DOHH2 (cell line): ENCODE measurements around the gene IFNA16.
"Not testable (repeated sequence)": the region's sequence is repeated elsewhere in the genome, so short reads cannot be mapped to it uniquely, and the experiment has no call there.

ENCODE experiments used
- H3F3A ChIP-seq: fragments of 200-600 bp; sonication (generic), shearing (Covaris generic); 2 replicates; pipeline ENCODE4 v1.6.0; 2016; ENCODE audit warnings: antibody characterized with exemption, mild to moderate bottlenecking; ENCODE audit not compliant: control insufficient read depth, insufficient read depth
- H3K27ac ChIP-seq: fragments of 200-600 bp; sonication (generic); 2 replicates; pipeline ENCODE4 v1.5.1; 2014; ENCODE audit warnings: low read depth, mild to moderate bottlenecking, low read length, moderate library complexity
- H3K27me3 ChIP-seq: fragments of 200-600 bp; sonication (generic); 2 replicates; pipeline ENCODE4 v1.6.1; 2014; ENCODE audit warnings: mild to moderate bottlenecking, low read length, mixed read lengths; ENCODE audit not compliant: control insufficient read depth
- H3K36me3 ChIP-seq: fragments of 200-600 bp; sonication (generic); 2 replicates; pipeline ENCODE4 v1.6.1; 2014; ENCODE audit warnings: mild to moderate bottlenecking, low read length, moderate library complexity, mixed read lengths; ENCODE audit not compliant: control insufficient read depth
- H3K4me1 ChIP-seq: fragments of 200-600 bp; sonication (generic); 2 replicates; pipeline ENCODE4 v1.6.1; 2014; ENCODE audit warnings: mild to moderate bottlenecking, low read length, mixed read lengths; ENCODE audit not compliant: control insufficient read depth
- H3K4me2 ChIP-seq: fragments of 200-600 bp; sonication (generic); 2 replicates; pipeline ENCODE4 v1.6.0; 2014; ENCODE audit warnings: mild to moderate bottlenecking, low read length, moderate library complexity
- H3K4me3 ChIP-seq: fragments of 200-600 bp; sonication (generic); 2 replicates; pipeline ENCODE4 v1.5.1; 2014; ENCODE audit warnings: mild to moderate bottlenecking, low read length, mixed read lengths
- H3K79me2 ChIP-seq: fragments of 200-600 bp; sonication (generic); 2 replicates; pipeline ENCODE4 v1.6.1; 2014; ENCODE audit warnings: mild to moderate bottlenecking, low read length, mixed read lengths; ENCODE audit not compliant: control insufficient read depth
- H3K9me2 ChIP-seq: fragments of 200-600 bp; sonication (generic); replicated peaks from 2 replicates; pipeline ENCODE4 v1.6.1; 2014; ENCODE audit warnings: mild to moderate bottlenecking, low read length, mixed read lengths; ENCODE audit not compliant: control insufficient read depth
- H3K9me3 ChIP-seq: fragments of 200-600 bp; sonication (generic); 2 replicates; pipeline ENCODE4 v1.6.1; 2014; ENCODE audit warnings: antibody characterized with exemption, low read length, mixed read lengths; ENCODE audit not compliant: control insufficient read depth, insufficient read depth
- H4K20me1 ChIP-seq: fragments of 200-600 bp; sonication (generic); 2 replicates; pipeline ENCODE4 v1.6.0; 2014; ENCODE audit warnings: low read depth, mild to moderate bottlenecking, antibody characterized with exemption, low read length, moderate library complexity; ENCODE audit not compliant: control insufficient read depth, insufficient read depth
- CTCF ChIP-seq: fragments of 200-600 bp; sonication (generic); IDR thresholded peaks from one replicate; pipeline ENCODE4 v1.5.1; 2014; ENCODE audit warnings: antibody characterized with exemption, mild to moderate bottlenecking, low read depth, low read length; ENCODE audit not compliant: poor library complexity, severe bottlenecking
- EZH2phosphoT487 ChIP-seq: fragments of 200-600 bp; sonication (generic); IDR thresholded peaks from 2 replicates; pipeline ENCODE4 v1.6.1; 2017; ENCODE audit warnings: borderline replicate concordance, mild to moderate bottlenecking, antibody characterized with exemption, low read length, moderate library complexity, mixed read lengths

Gene IFNA16

DNA sequence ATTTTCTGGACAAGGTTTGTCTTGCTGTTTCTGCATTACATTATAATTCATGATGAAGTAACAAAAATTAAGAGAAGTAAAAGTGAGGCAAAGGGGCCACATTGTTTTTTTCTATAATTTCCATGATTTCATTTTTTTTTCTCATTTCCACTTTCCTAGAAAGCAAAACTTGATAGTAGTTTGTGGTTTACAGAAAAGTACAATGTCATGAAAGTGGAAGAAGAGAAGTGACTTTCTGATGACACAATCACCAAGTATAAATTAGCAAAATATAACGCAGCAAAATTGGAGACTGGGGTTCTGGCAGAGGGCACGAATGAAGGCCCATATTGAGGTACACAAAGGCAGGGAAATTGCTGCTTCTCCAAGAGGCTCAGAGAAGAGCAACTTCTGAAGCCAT lies 27.7 kb upstream of the IFNA16 start:
- Histone ChIP-seq H3K79me2 (no peaks in the 10 kb centered on the region), H3F3A (no peaks in the 10 kb centered on the region), H3K27me3 (peaks cover 3% of the 10 kb centered on the region; the same call in 1 of the 2 replicates), H4K20me1 (no peaks in the 10 kb centered on the region), H3K9me2 (no peaks in the 10 kb centered on the region), H3K27ac (no peak overlapping the region), H3K4me2 (no peak overlapping the region), H3K36me3 (no peaks in the 10 kb centered on the region), H3K9me3 (no peaks in the 10 kb centered on the region), H3K4me3 (no peak overlapping the region), H3K4me1 (no peaks in the 10 kb centered on the region)
- no peak for TF ChIP-seq EZH2phosphoT487
- no peak for TF ChIP-seq CTCF

DNA sequence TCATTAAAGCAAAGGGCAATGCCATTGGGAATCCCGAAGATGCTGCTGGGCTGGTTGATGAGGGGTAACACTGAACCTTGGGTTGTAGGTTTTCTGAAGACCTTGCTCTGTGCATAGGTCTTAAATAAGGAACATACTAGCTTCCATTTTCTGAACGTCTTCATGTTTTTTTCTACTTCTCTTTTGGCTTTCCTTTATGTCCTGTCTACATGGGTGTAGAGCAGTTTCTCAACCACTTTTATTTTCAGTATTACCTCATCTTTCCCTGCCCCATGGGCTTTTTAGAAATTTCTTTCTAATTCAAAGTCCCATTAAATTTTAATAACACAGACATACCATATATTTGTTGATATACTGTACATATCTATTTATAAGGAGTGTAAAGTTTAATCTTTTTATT lies 22.8 kb upstream of the IFNA16 start, which contains the start of gene IFNA14:
Gene IFNA14, minus strand, starts transcription at position 95 of the 400 bp plus-strand sequence. Its CDS starts 70 bp downstream, at position 25.
- peaks cover 11% of the 10 kb centered on the region for H3K27me3 ChIP-seq
- H3F3A ChIP-seq, result no peaks in the 10 kb centered on the region
- no peaks in the 10 kb centered on the region for H3K79me2 ChIP-seq
- no peak within 1 kb of the TSS for H3K4me3 ChIP-seq
- TF ChIP-seq CTCF (no peak), EZH2phosphoT487 (no peak)
- H3K9me3 ChIP-seq, result no peaks in the 10 kb centered on the region
- no peaks in the 10 kb centered on the region for H3K36me3 ChIP-seq
- H3K9me2 ChIP-seq, result no peaks in the 10 kb centered on the region
- H4K20me1 ChIP-seq, result no peaks in the 10 kb centered on the region
- no peak within 1 kb of the TSS for H3K27ac ChIP-seq
- H3K4me1 ChIP-seq, result 0 out of 2 replicates have a peak, but pooled peaks cover 3% of the 10 kb centered on the region
- H3K4me2 ChIP-seq, result no peak within 1 kb of the TSS

DNA sequence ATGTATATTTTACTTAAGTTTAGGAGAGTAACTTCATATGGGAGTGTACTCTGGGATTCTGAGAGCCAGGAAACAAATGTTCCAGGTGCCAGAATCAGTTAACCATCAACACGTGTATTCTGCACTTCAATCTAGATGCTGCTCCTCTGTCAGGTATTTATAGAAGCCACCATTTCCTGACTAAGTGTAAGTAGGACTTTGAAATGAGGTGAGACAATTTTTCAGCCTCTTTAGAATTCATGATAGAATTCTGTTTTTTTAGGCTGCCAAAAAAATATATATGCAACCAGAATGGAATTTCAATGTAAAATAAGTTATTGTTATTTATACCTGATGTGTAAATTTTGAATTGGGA lies 19.2 kb upstream of the IFNA16 start:
- H3F3A ChIP-seq, H3K36me3 ChIP-seq, H3K9me3 ChIP-seq, H3K4me2 ChIP-seq, H4K20me1 ChIP-seq, H3K79me2 ChIP-seq, H3K4me3 ChIP-seq, H3K27ac ChIP-seq, H3K27me3 ChIP-seq, H3K4me1 ChIP-seq, H3K9me2 ChIP-seq: not testable (repeated sequence)

GRCh38 chr9:21235468-21236359 lies 18.6 kb upstream of the IFNA16 start:
- H3K4me3 ChIP-seq, H3K4me2 ChIP-seq, H4K20me1 ChIP-seq: not testable (repeated sequence)

More at GRCh38 chr9:21235468-21236359, 18.6 kb upstream of the IFNA16 start:
- not testable (repeated sequence) for H3K27me3 ChIP-seq, H3K36me3 ChIP-seq, H3F3A ChIP-seq, H3K27ac ChIP-seq, H3K79me2 ChIP-seq, H3K9me3 ChIP-seq, H3K9me2 ChIP-seq, H3K4me1 ChIP-seq
- TF ChIP-seq CTCF, result peak; percentile 64
